IMR-90 (cell line): ENCODE results near the gene MUC21. TPM values are rescaled to one million over a fixed set of nuclear protein-coding genes. Genes with fewer than 3 reads are reported as not detected.

ENCODE experiments used
- ATAC-seq: fragments of 200-7000 bp; cut with Tn5 transposase; 2 replicates; pipeline ENCODE4 v1.9.1; 2020; ENCODE audit warnings: low read depth, mild to moderate bottlenecking, moderate library complexity
- BruUV-seq: library from RNA; stranded (reverse); fragments of 400-500 nt; replicated peaks from 2 replicates; lab custom pipeline; 2021; lab: Mats Ljungman, UMichigan
- CTCF ChIA-PET: fragments of 300-600 bp; formaldehyde crosslinking; extraction: SDS; loops from one replicate; lab custom pipeline; 2021; ENCODE audit warnings: antibody characterized with exemption; lab: Yijun Ruan, JAX
- POLR2A ChIA-PET: fragments of 300-600 bp; sonication (Branson Sonifier 250); formaldehyde crosslinking; loops from one replicate; lab custom pipeline; 2022; ENCODE audit warnings: antibody characterized with exemption; ENCODE audit not compliant: unreplicated experiment; lab: Charles Lee
- DNase-seq: peaks from one replicate; pipeline ENCODE4 v3.0.0; 2013
- H2AFZ ChIP-seq: replicated peaks from 2 replicates; pipeline ENCODE3; 2013; ENCODE audit warnings: low read length, mild to moderate bottlenecking; ENCODE audit not compliant: poor library complexity
- H2AK5ac ChIP-seq: 2 replicates; pipeline ENCODE4 v1.6.1; 2013; ENCODE audit warnings: low read depth, low read length, inconsistent platforms
- H2AK9ac ChIP-seq: replicated peaks from 2 replicates; pipeline ENCODE3; 2013; ENCODE audit warnings: mild to moderate bottlenecking, low read depth, low read length, moderate library complexity; ENCODE audit not compliant: poor library complexity
- H2BK120ac ChIP-seq: 2 replicates; pipeline ENCODE4 v1.6.1; 2013; ENCODE audit warnings: low read depth, low read length, inconsistent platforms
- H2BK15ac ChIP-seq: 3 replicates; pipeline ENCODE4 v1.6.1; 2013; ENCODE audit warnings: low read depth, low read length, inconsistent platforms
- H2BK20ac ChIP-seq: 2 replicates; pipeline ENCODE4 v1.6.1; 2013; ENCODE audit warnings: low read depth, mild to moderate bottlenecking, inconsistent platforms, low read length, moderate library complexity
- H2BK5ac ChIP-seq: 2 replicates; pipeline ENCODE4 v1.6.1; 2013; ENCODE audit warnings: mild to moderate bottlenecking, low read depth, low read length, inconsistent platforms; ENCODE audit not compliant: poor library complexity, severe bottlenecking
- H3K14ac ChIP-seq: replicated peaks from 2 replicates; pipeline ENCODE4 v1.6.1; 2013; ENCODE audit warnings: low read depth, low read length, inconsistent platforms
- H3K18ac ChIP-seq: 2 replicates; pipeline ENCODE4 v1.6.1; 2013; ENCODE audit warnings: low read depth, low read length, control low read depth
- H3K23ac ChIP-seq: 2 replicates; pipeline ENCODE4 v1.6.1; 2013; ENCODE audit warnings: low read depth, low read length, inconsistent platforms
- H3K27ac ChIP-seq: 2 replicates; pipeline ENCODE4 v1.5.1; 2013; ENCODE audit warnings: mild to moderate bottlenecking, control low read depth, low read length; ENCODE audit not compliant: insufficient read depth
- H3K27me3 ChIP-seq: 2 replicates; pipeline ENCODE4 v1.6.1; 2013; ENCODE audit warnings: low read length; ENCODE audit not compliant: control insufficient read depth, insufficient read depth
- H3K36me3 ChIP-seq: 2 replicates; pipeline ENCODE4 v1.6.1; 2013; ENCODE audit warnings: low read length, mixed read lengths; ENCODE audit not compliant: control insufficient read depth, insufficient read depth
- H3K4ac ChIP-seq: 2 replicates; pipeline ENCODE4 v1.6.1; 2013; ENCODE audit warnings: low read depth, low read length, inconsistent platforms
- H3K4me1 ChIP-seq: 2 replicates; pipeline ENCODE4 v1.6.1; 2013; ENCODE audit warnings: low read length, mixed read lengths; ENCODE audit not compliant: control insufficient read depth, insufficient read depth
- H3K4me2 ChIP-seq: 2 replicates; pipeline ENCODE4 v1.6.1; 2013; ENCODE audit warnings: low read depth, mild to moderate bottlenecking, control low read depth, low read length, moderate library complexity
- H3K4me3 ChIP-seq: 2 replicates; pipeline ENCODE4 v1.5.1; 2013; ENCODE audit warnings: low read depth, mild to moderate bottlenecking, control low read depth, low read length, moderate library complexity; ENCODE audit not compliant: insufficient read depth
- H3K56ac ChIP-seq: 2 replicates; pipeline ENCODE4 v1.6.1; 2013; ENCODE audit warnings: low read length, inconsistent platforms; ENCODE audit not compliant: insufficient read depth; ENCODE audit errors: extremely low read depth
- H3K79me1 ChIP-seq, 2 experiments: 2 replicates each; pipeline ENCODE4 v1.6.1; 2013; ENCODE audit warnings: low read length in 2 of 2, inconsistent platforms in 1 of 2, low read depth in 1 of 2
- H3K9ac ChIP-seq: 2 replicates; pipeline ENCODE4 v1.6.1; 2013; ENCODE audit warnings: low read depth, low read length, control low read depth
- H3K9me1 ChIP-seq: 2 replicates; pipeline ENCODE4 v1.6.1; 2013; ENCODE audit warnings: low read length, inconsistent platforms; ENCODE audit not compliant: insufficient read depth
- H3K9me3 ChIP-seq: 2 replicates; pipeline ENCODE4 v1.6.1; 2013; ENCODE audit warnings: low read length; ENCODE audit not compliant: control insufficient read depth, insufficient read depth
- H4K20me1 ChIP-seq: 2 replicates; pipeline ENCODE4 v1.6.1; 2013; ENCODE audit warnings: low read length, inconsistent platforms; ENCODE audit not compliant: insufficient read depth
- H4K5ac ChIP-seq: 2 replicates; pipeline ENCODE4 v1.6.1; 2013; ENCODE audit warnings: mild to moderate bottlenecking, low read depth, low read length, control low read depth
- H4K8ac ChIP-seq, 2 experiments: 2 replicates each; pipeline ENCODE4 v1.6.1; 2013; ENCODE audit warnings: low read depth in 2 of 2, low read length in 2 of 2, control low read depth in 1 of 2, inconsistent platforms in 1 of 2
- H4K91ac ChIP-seq: 2 replicates; pipeline ENCODE4 v1.6.1; 2013; ENCODE audit warnings: low read depth, low read length, inconsistent platforms; ENCODE audit not compliant: insufficient read depth
- BHLHE40 ChIP-seq: fragments of 150-350 bp; IDR thresholded peaks from 2 replicates; pipeline ENCODE4 v1.6.1; 2016; ENCODE audit warnings: mild to moderate bottlenecking, low read depth, low read length
- CEBPB ChIP-seq: IDR thresholded peaks from 2 replicates; pipeline ENCODE4 v1.6.1; 2012; ENCODE audit warnings: low read depth, low read length, improper control_type of control experiment
- CHD1 ChIP-seq: IDR thresholded peaks from 2 replicates; pipeline ENCODE4 v1.6.1; 2012; ENCODE audit warnings: low read depth, low read length, improper control_type of control experiment
- MXI1 ChIP-seq: IDR thresholded peaks from 2 replicates; pipeline ENCODE4 v1.6.1; 2012; ENCODE audit warnings: low read depth, mild to moderate bottlenecking, low read length, moderate library complexity, borderline replicate concordance
- NFE2L2 ChIP-seq: fragments of 150-350 bp; IDR thresholded peaks from 2 replicates; pipeline ENCODE4 v1.6.1; 2016; ENCODE audit warnings: low read depth, mild to moderate bottlenecking, low read length
- POLR2A ChIP-seq: IDR thresholded peaks from 2 replicates; pipeline ENCODE4 v1.6.1; 2012; ENCODE audit warnings: mild to moderate bottlenecking, low read depth, low read length
- RAD21 ChIP-seq: IDR thresholded peaks from 2 replicates; pipeline ENCODE4 v1.6.1; 2012; ENCODE audit warnings: low read length, improper control_type of control experiment
- WGBS, 2 experiments: methylation state at CpG; one replicate each; pipeline versions ENCODE4 v1.1.5 to v1.1.7; 2013; ENCODE audit warnings: missing lambda C conversion rate in 2 of 2; ENCODE audit not compliant: insufficient read length in 1 of 2; ENCODE audit errors: extremely low coverage in 2 of 2; 5-methylcytosine and 5-hydroxymethylcytosine counted together
- dilution Hi-C: fragments of 300-500 bp; cut with HindIII; formaldehyde crosslinking; loops from one replicate; pipeline ENCODE4 v1.14.3; 2018; ENCODE audit warnings: low sequenced_read_pairs; ENCODE audit not compliant: unreplicated experiment
- in situ Hi-C: fragments of 300-500 bp; cut with MboI; formaldehyde crosslinking; loops from 3 replicates; pipeline ENCODE4 v1.14.3; 2019; ENCODE audit warnings: low sequenced_read_pairs, inconsistent platforms, mixed read lengths
- intact Hi-C: fragments of 100-400 bp; cut with micrococcal nuclease; formaldehyde crosslinking; loops from 2 replicates; pipeline ENCODE4 v1.10.0; 2022
- polyA plus RNA-seq, 3 experiments: library from polyadenylated mRNA; depleted of rRNA; stranded (reverse); fragments of >200 nt; gene quantifications; 2 replicates each; pipeline ENCODE4 v1.2.3, GENCODE V29; 2012; ENCODE audit warnings: low replicate concordance in 1 of 3
- total RNA-seq: library from RNA; depleted of rRNA; stranded (reverse); fragments of >200 nt; gene quantifications from 2 replicates; pipeline ENCODE4 v1.2.3, GENCODE V29; 2012

Gene MUC21
- total and polyA plus RNA-seq, 2 of the 4 experiments (the other 2 are of a cell fraction) = not detected

DNA sequence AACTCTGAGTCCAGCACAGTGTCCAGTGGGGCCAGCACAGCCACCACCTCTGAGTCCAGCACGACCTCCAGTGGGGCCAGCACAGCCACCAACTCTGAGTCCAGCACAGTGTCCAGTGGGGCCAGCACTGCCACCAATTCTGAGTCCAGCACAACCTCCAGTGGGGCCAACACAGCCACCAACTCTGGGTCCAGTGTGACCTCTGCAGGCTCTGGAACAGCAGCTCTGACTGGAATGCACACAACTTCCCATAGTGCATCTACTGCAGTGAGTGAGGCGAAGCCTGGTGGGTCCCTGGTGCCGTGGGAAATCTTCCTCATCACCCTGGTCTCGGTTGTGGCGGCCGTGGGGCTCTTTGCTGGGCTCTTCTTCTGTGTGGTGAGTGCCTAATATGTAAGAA lies 3.8 kb downstream of the MUC21 start:
- Histone ChIP-seq H3K9me1 (no peaks in the 10 kb centered on the region), H2AFZ (no peak overlapping the region), H2BK5ac (no peak overlapping the region), H4K91ac (no peak overlapping the region), H3K9me3 (no peaks in the 10 kb centered on the region), H2BK120ac (no peak overlapping the region), H3K27me3 (peaks cover 23% of the 10 kb centered on the region), H2BK20ac (no peak overlapping the region), H3K27ac (no peak overlapping the region), H3K14ac (no peak overlapping the region), H4K8ac (no peak overlapping the region), H2AK9ac (no peak overlapping the region), H3K4me3 (no peak overlapping the region), H3K4ac (no peak overlapping the region), H2AK5ac (no peak overlapping the region), H3K56ac (no peak overlapping the region), H3K18ac (no peak overlapping the region), H3K23ac (no peak overlapping the region), H3K4me2 (no peak overlapping the region), H4K5ac (no peak overlapping the region), H3K4me1 (peaks cover 4% of the 10 kb centered on the region; the same call in 1 of the 2 replicates), H4K20me1 (no peaks in the 10 kb centered on the region; the same call in 1 of the 2 replicates), H3K9ac (no peak overlapping the region), H3K79me1 (no peaks in the 10 kb centered on the region), H3K36me3 (no peaks in the 10 kb centered on the region), H2BK15ac (no peak overlapping the region)
- intact Hi-C loops (no loop called here), dilution Hi-C loops (no loop called here), in situ Hi-C loops (no loop called here)
- no peak for DNase-seq
- BruUV-seq = no TSS peak
- POLR2A ChIA-PET = no interaction called here
- TF ChIP-seq CEBPB = no peak
- TF ChIP-seq POLR2A = no peak
- no peak for TF ChIP-seq CHD1
- TF ChIP-seq BHLHE40 = no peak
- no peak for TF ChIP-seq MXI1
- no peak for TF ChIP-seq RAD21
- TF ChIP-seq NFE2L2 = no peak
- 81% methylated on average over 3 of the region's 6 CpGs; no CpG with 5 or more reads in 1 of the 2 experiments for WGBS, 2 experiments
- CTCF ChIA-PET = no interaction called here
- no peak for ATAC-seq
